Astrocyte (in vitro differentiated cells and primary cell): ENCODE results near the gene ACACA.

Source experiments
- CTCF ChIP-seq: IDR thresholded peaks from 2 replicates; pipeline ENCODE4 v1.5.1; 2011; ENCODE audit warnings: low read depth, mild to moderate bottlenecking, inconsistent platforms, low read length, moderate library complexity; ENCODE audit not compliant: insufficient read depth
- EZH2 ChIP-seq: IDR thresholded peaks from 2 replicates; pipeline ENCODE4 v1.6.1; 2012; ENCODE audit warnings: mild to moderate bottlenecking, low read length, inconsistent platforms; ENCODE audit not compliant: insufficient read depth

DNA sequence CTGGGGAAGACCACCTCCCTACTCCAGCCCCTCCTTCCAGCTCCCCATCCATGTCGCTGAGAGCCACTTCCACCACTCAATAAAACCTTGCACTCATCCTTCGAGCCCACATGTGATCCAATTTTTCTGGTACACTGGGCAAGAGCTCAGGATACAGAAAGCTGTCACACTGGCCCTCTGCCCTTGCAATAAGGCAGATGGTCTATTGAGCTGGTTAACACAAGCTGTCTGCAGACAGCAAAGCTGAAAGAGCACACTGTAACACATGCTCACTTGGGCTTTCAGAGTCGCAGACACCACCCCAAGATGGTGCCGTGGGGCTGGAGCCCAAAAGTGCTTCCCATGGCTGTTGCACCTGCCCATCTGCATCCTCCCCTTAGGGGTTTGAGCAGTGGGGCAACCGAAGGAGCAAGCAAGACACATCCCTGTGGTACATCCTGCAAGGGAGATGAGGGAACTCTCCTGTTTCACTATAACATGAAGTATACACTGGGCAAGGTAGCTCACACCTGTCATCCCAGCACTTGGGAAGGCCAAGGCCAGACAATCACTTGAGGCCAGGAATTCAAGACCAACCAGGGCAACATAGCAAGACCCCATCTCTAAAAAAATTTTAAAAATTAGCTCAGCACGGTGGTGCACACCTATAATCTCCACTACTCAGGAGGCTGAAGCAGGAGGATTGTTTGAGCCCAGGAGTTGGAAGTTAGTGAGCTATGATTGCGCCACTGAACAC lies 83.6 kb downstream of the ACACA start:
- TF ChIP-seq EZH2 = no peak
- no peak for TF ChIP-seq CTCF
